Esophagus muscularis mucosa (tissue), 4 donors: ENCODE measurements around the gene TLCD2. TPM values are rescaled to one million over a fixed set of nuclear protein-coding genes. Genes with fewer than 3 reads are reported as not detected.

ENCODE experiments used
- DNase-seq: peaks from one replicate; pipeline ENCODE4 v3.0.0-alpha.2; 2017; ENCODE audit errors: extremely low spot score
- H3K27ac ChIP-seq, 4 donors: fragments of 200-600 bp; sonication (generic); replicated peaks in 1 of 4; 1 replicate in 3 of 4; 2 replicates in 1 of 4; pipeline ENCODE4 v1.5.1; 2016 to 2019; ENCODE audit warnings: mild to moderate bottlenecking in 1 of 4
- H3K27me3 ChIP-seq, 4 donors: fragments of 200-600 bp; sonication (generic); one replicate each; pipeline versions ENCODE4 v1.5.1 to v1.6.0; 2016 to 2019
- H3K36me3 ChIP-seq, 4 donors: fragments of 200-600 bp; sonication (generic); one replicate each; pipeline ENCODE4 v1.5.1; 2016 to 2019
- H3K4me1 ChIP-seq, 4 donors: fragments of 200-600 bp; sonication (generic); one replicate each; pipeline ENCODE4 v1.5.1; 2016 to 2019
- H3K4me3 ChIP-seq, 4 donors: fragments of 200-600 bp; sonication (generic); 1 replicate in 2 of 4; 2 replicates in 2 of 4; pipeline ENCODE4 v1.5.1; 2016 to 2019; ENCODE audit warnings: mild to moderate bottlenecking in 4 of 4, moderate library complexity in 1 of 4
- H3K9me3 ChIP-seq, 4 donors: fragments of 200-600 bp; sonication (generic); 1 replicate in 3 of 4; 2 replicates in 1 of 4; pipeline ENCODE4 v1.5.1; 2016 to 2019
- CTCF ChIP-seq, 3 experiments: fragments of 200-600 bp in 2 of 3; fragments of 450-650 bp in 1 of 3; sonication (generic) in 2 of 3; IDR thresholded peaks; one replicate each; pipeline ENCODE4 v1.5.1; 2017 to 2019; ENCODE audit warnings: antibody characterized with exemption in 3 of 3, mild to moderate bottlenecking in 2 of 3, moderate library complexity in 1 of 3
- EP300 ChIP-seq: sonication (generic); formaldehyde crosslinking; IDR thresholded peaks from one replicate; pipeline ENCODE4 v1.6.1; 2017; ENCODE audit warnings: antibody characterized with exemption
- POLR2A ChIP-seq: fragments of 450-650 bp; IDR thresholded peaks from one replicate; pipeline ENCODE4 v1.6.1; 2017; ENCODE audit warnings: antibody characterized with exemption, moderate library complexity, mild to moderate bottlenecking, low read depth
- POLR2AphosphoS5 ChIP-seq, 2 donors: sonication (generic); formaldehyde crosslinking; IDR thresholded peaks; one replicate each; pipeline ENCODE4 v1.6.1; 2017; ENCODE audit warnings: antibody characterized with exemption in 2 of 2
- WGBS: methylation state at CpG from one replicate; pipeline ENCODE4 v1.1.5; 2018; 5-methylcytosine and 5-hydroxymethylcytosine counted together
- intact Hi-C: fragments of 100-400 bp; cut with DNase I; formaldehyde crosslinking; loops from one replicate; pipeline ENCODE4 v1.15.1; 2023
- total RNA-seq, 4 donors: library from RNA; depleted of rRNA; stranded (reverse); fragments of >200 nt; gene quantifications; one replicate each; pipeline versions ENCODE4 v1.1.0 to v1.2.1, GENCODE V29; 2016

The TLCD2 gene
- total RNA-seq, 4 donors from 2014 or later: 4.6 to 7.7 (median 5.5) TPM

GRCh38 chr17:1755252-1755826, 45.2 kb upstream of the TLCD2 start:
- 82% methylated on average over 16 of the region's 20 CpGs for WGBS
- no peak for DNase-seq
- TF ChIP-seq POLR2AphosphoS5 (IDR thresholded peaks at IDR 0.05) (no peak), EP300 (no peak), POLR2A (no peak), CTCF (IDR thresholded peaks at IDR 0.05) (no peak)
- Histone ChIP-seq H3K27ac (no peak overlapping the region), H3K4me3 (no peak overlapping the region), H3K36me3 (no peaks in the 10 kb centered on the region), H3K4me1 (peaks cover 0 to 6% (median 2%) of the 10 kb centered on the region in 4 donors), H3K9me3 (no peaks in the 10 kb centered on the region), H3K27me3 (peaks cover 0 to 11% (median 0%) of the 10 kb centered on the region in 4 donors)
- intact Hi-C loops: no loop called here

GRCh38 chr17:1754430-1755112, 44.4 kb upstream of the TLCD2 start:
- WGBS: 79% methylated on average over 16 of the region's 25 CpGs
- peaks cover 0 to 6% (median 2%) of the 10 kb centered on the region in 4 donors for H3K4me1 ChIP-seq
- no peaks in the 10 kb centered on the region for H3K36me3 ChIP-seq
- H3K4me3 ChIP-seq: no peak overlapping the region
- no peaks in the 10 kb centered on the region for H3K9me3 ChIP-seq
- H3K27ac ChIP-seq: no peak overlapping the region
- TF ChIP-seq CTCF (IDR thresholded peaks at IDR 0.05) (no peak), POLR2A (no peak), POLR2AphosphoS5 (IDR thresholded peaks at IDR 0.05) (no peak), EP300 (no peak)
- intact Hi-C loops: no loop called here
- H3K27me3 ChIP-seq: peaks cover 0 to 11% (median 0%) of the 10 kb centered on the region in 4 donors
- DNase-seq: no peak

- Histone ChIP-seq H3K27me3 (peaks cover 0 to 11% (median 0%) of the 10 kb centered on the region in 4 donors), H3K4me1 (peaks cover 0 to 6% (median 2%) of the 10 kb centered on the region in 4 donors), H3K36me3 (no peaks in the 10 kb centered on the region), H3K4me3 (no peak overlapping the region), H3K9me3 (no peaks in the 10 kb centered on the region), H3K27ac (no peak overlapping the region)
- WGBS: 78% methylated on average over 21 of the region's 23 CpGs
- TF ChIP-seq POLR2AphosphoS5 (IDR thresholded peaks at IDR 0.05): no peak
- TF ChIP-seq EP300: no peak
- TF ChIP-seq POLR2A: no peak
- no peak for TF ChIP-seq CTCF (IDR thresholded peaks at IDR 0.05)
- intact Hi-C loops: no loop called here
- DNase-seq: no peak
Measured at GRCh38 chr17:1753767-1754429, 43.7 kb upstream of the TLCD2 start.

GRCh38 chr17:1752425-1753262, 42.5 kb upstream of the TLCD2 start:
- Histone ChIP-seq H3K9me3 (no peaks in the 10 kb centered on the region), H3K4me3 (peak overlapping the region in 1 of 4 donors; percentile 36), H3K36me3 (no peaks in the 10 kb centered on the region), H3K4me1 (peaks cover 0 to 9% (median 2%) of the 10 kb centered on the region in 4 donors), H3K27me3 (peaks cover 0 to 11% (median 0%) of the 10 kb centered on the region in 4 donors), H3K27ac (peak overlapping the region; percentile 18 to 64 (median 44))
- no peak for DNase-seq
- 66% methylated on average over 12 of the region's 18 CpGs for WGBS
- intact Hi-C loops: no loop called here
- TF ChIP-seq EP300: no peak
- TF ChIP-seq POLR2A: no peak
- peak; percentile 4 to 25 for TF ChIP-seq POLR2AphosphoS5 (IDR thresholded peaks at IDR 0.05)
- TF ChIP-seq CTCF (IDR thresholded peaks at IDR 0.05): no peak
